Hematopoietic multipotent progenitor cell treated with erythropoietin and hydrocortisone succinate and interleukin-3 and kit ligand, for 15 days (in vitro differentiated cells): ENCODE measurements around the gene KRT8.

Source experiments
- DNase-seq: peaks from one replicate; pipeline ENCODE4 v3.0.0-alpha.2; 2015; ENCODE audit warnings: low spot score

KRT8 gene

DNA sequence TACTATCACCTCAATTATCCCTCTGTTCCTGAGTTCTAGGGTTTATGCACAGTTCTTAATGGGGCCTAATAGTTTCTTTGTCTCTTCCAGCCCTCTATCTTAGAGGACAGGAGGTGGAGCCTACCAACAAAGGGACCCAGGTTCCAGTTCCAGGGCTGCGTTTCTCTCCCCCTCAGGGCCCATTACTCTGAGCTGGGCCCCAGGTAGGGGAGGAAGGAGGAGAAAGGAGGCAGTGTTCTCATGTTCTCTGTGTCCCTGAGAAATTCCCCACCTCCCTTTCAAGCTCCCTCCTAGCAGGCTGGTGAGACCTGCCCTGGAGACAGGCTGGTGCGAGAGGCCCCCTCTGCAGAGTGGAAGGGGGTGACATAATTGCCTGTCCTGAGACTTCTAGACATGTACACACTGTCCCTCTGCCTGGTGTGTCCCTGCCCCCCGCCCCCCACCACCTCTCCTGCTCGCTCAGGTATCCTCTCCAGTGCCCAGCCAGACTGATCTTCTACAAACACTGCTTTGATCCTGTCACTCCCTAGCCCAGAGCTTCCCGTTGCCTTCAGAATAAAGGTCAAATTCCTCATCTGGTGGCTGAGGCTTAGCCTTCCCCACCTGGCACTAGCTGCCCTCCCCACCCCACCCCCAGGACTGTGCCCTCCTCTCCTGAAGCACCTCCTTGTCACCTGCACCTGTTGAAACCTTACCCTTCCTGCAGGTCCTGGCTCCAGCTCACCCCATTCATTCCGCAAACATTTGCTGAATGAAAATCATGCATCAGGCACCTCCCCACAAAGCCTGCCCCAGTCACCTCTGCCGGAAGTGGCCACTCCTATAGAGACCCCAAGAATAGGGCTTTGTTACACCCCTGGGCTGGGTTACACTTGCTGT is 21.1 kb upstream of the KRT8 start:
- DNase-seq = no peak

DNA sequence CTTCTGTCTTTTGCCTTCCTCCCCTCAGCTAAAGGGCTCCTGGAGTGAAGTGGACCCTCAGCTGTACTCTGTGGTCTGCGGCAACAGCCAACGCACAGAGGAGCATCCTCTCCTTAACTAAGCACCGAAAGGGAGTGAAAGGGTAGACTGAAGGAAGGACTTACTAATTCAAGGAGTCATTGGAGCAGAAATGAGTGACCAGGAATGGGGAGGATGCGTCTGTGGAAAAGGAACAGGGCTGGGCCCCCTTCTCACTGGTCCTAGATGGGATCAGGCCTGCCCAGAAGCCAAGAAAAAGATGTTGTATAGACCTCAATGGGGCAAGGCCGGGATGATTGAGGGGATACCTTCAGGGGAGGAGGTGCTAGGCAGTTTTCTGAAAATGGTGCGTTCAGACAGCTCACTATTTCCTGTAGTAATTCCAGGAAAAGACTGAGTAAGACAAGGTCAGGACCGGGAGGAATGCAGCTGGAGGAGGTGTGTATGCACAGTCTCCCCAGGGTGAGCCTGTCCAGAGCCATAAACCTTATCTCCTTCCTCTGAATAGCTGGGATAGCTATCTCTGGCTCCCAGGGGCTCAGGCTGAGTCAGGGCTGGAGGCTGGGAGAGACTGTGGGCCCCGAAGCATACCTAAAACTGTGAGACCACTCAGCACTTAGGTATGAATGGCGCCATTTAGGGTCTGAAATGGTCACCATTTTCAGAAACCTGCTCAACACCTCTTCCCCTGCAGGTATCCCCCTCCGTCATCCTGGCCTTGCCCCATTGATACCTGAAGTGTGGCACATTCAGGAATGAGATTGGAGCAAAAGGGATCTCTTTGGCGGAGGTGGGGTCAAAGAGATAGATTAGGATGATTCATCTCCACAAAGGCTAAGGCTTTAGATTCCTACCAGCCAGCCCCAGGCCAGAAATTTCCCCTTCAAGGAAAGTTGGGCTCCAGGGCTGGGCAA is 20.2 kb upstream of the KRT8 start:
- DNase-seq = no peak

DNA sequence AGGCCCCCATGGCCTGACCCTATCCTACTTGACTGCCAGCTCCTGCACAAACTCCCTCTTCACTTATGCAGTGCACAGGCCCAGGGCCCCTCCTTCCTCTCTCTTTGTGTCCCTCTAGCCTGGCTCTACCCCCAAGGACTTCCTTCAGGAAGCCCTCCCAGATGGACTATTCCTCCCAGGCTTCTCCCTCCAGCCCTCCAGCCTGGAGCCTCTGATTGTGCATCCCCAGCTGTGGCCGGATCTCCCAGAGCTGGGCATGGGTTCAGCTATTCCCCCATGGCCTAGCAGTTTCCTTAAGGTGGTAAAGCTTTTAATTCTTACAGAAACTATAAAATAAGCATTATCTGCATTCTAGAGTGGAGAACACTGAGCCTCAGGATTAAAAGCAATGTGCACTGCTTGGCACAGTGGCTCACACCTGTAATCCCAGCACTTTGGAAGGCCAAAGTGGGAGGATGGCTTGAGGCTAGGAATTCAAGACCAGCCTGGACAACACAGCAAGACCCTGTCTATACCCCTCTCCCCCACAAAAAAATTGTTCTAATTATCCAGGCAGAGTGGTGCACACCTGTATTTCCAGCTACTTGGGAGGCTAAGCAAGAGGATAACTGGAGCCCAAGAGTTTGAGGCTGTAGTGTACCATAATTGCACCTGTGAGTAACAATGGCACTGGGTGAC is 16.8 kb upstream of the KRT8 start:
- DNase-seq = no peak

DNA sequence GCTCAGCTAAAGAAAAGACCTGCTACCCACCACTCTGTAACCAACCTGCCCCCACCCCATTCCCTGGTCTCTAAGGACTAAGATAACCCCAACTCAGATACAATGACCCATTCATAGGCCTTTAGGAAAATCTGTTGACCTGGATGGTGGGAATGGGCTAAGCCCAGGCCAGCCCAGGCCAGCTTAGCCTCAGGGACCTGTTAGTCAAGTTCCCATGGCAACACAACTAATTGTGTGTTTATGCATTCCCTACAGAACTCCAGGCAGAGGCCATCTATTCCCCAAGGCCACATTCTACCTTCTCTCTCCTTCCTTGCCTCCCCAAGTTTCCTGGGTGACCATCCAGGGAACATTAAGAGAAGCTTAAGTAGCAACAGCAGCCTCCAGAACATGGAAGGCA is 16.1 kb upstream of the KRT8 start:
- no peak for DNase-seq

DNA sequence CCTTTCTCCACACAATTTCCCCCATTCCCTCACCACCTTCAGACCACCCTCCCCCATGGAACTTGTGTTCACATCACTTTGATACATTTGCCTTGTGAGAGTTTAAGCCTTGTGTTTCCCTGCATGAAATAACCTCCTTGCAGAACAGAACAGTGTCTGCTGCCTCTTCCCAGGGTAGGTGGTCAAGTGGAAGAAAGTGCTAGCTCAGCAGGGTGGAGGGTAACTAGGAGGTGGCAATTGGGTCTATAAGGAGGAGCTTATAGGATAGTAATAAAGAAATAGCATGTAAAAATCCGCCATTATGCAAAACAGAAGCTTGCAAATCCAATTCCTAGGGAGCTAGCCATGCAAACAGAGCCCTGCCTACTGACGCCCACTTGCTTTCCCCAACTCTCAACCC is 13.9 kb upstream of the KRT8 start:
- no peak for DNase-seq

DNA sequence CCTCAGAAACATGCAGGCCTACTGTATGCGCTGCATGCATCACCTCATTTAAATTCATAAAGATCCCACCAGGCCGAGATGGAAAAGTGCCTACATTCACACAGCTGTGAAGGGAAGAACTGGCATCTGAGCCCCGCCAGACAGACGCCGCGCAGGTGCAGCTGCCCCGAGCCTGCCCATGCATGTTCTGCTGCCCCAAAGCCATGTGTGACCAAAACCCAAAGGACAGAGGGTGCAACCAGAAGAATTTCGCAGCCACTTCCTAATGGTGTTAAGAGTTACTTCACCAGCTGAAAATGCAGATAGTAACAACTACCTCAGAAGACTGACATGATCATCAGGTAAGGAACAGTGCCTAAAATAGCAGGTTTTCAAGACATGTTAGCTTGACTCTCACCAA is 13.5 kb upstream of the KRT8 start:
- no peak for DNase-seq

DNA sequence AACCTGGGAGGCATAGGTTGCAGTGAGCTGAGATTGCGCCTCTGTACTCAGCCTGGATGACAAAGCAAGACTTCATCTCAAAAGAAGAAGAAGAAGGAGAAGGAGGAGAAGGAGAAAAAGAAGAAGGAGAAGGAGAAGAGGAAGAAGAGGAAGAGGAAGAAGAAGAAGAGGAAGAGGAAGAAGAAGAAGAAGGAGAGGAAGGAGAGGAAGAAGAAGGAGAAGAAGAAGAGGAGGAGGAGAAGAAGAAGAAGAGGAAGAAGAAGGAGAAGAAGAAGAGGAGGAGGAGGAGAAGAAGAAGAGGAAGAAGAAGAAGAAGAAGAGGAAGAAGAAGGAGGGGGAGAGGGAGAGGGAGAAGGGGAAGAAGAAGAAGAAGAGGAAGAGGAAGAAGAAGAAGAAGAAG is 12.9 kb upstream of the KRT8 start:
- DNase-seq = no peak

DNA sequence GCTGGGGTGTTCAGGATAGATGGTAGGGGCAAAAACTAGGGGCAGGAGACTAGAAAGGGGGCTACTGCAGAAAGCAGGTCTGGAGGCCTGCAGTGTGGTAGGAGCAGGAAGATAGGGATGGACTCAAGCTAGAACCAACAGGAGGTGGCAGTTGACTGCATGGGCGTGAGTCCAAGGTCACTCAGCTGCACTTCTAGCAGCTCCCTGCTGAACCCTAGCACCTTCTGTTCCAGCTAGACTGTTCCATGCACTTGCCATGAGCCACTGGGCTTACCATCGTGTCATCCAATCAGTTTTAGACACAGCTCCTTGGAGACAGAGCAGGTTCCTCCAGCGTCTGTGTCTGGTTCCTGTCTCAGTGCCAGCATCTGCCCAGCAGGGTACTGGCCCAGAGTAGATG is 11.3 kb upstream of the KRT8 start:
- no peak for DNase-seq

DNA sequence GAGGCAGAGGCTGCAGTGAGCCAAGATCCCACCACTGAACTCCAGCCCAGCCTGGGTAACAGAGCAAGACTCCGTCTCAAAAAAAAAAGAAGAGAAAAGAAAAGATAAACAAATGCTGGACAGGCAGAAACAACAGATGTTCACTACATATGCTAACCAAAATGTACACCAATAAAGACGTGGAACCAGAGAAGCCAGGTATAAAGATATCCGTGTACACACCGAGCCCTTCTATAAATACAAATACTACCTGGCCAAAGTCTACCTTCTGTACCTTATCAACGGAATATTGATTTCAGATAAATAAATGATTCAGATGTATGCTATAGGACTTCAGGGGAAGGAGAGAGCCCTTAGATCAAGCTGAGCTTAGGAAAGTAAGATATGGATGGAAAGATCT is 10.8 kb upstream of the KRT8 start:
- no peak for DNase-seq

DNA sequence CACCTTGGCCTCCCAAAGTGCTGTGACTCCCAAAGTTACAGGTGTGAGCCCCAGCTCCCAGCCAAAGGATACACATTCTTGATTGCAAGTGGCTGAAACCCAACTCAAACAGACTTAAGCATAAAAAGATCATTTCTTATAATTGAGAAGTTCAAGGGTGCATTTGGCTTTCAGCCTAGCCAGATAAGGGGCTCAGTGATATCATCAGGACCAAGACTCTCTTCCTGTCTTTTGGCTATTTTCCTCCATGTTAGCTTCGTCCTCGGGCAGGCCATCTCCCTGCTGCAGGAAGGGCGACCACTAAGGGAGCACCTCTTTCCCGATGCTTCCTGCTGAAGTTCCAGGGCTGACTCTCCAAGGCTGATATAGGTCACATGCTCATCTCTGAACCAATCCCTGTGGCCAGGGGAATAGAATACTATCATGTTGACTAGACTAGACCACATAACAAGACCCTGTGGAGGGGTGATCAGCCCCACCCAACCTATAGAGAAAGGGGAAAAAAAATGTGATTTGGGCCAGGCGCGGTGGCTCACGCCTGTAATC is 9.8 kb upstream of the KRT8 start:
- no peak for DNase-seq

DNA sequence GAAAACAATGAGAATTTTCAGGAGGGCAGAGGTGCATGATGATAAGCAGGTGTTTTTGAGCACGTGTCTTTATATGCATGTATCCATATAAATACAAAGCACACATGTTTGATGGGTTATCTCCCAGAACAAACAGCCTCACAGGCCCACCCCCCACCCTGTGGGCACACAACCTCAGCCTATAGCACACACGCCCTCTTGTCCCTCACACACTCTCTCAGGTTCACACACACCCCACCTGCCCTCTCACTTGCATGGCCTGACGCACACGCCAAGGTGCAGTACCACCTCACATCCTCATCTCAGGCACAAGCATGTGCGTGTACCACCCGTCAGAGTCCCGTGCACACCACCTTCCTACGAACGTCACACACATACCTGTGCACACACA is 8.6 kb upstream of the KRT8 start:
- no peak for DNase-seq

DNA sequence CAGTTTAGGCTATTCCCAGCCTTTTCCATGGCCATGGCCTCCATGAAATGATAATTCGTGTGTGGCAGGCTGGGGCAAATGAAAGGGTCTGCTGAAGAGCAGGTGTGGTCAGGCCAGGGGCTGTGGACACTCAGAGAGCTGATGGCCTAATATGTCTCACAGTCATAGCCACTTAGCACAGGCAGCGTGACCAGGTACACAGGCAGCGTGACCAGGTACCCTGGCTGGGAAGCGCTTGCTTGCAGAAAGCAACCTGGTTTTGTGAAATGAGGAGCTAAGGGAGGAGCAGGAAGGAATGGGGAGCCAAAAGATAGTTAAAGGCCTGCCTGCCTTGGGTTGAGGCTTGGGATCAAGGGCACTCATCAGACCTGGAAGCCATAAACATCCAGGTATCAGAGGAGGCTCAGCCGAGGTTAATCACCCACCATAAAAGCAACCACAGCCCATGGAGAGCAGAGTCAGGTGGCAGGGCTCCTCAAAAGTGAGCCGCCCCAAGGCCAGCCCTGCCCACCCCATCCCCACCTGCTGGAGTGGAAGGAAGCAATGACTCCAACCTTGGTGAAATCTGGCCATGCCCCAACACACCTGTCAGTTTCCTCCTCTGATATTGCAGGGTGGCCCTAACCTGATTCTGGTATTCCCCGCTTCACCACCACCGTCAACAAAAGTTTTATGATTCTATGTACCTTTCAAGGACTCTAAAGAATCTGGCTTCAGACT is 8.0 kb upstream of the KRT8 start:
- DNase-seq = no peak

DNA sequence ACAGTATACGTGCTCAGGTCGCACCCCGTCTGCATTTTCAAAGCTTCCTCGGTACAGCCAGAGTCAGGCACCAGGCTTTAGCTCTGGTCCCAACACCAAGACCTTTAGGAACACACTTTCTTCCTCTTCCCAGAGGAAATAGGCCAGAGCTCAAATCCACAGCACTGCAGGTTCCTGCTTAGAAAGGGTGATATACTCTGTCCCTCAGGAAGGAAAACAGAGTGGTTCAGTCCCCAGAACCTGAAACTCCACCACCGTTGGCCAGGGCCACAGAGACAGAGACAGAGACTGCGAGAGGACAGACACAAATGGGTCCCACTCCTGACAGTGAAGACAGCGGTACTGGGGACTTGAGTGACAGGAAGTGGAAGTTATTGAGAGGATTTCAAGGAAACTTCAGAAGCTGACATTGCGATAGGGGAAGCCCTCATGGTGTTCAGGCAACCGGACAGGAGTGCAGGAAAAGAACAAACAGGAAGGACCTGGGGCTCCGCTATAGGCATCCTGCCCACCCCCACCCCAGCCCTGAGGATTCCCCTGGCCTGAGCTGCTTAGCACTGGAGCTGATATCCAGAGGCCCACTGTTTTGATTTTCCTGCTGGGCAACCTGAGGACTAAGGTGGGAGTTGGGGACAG is 5.5 kb upstream of the KRT8 start:
- no peak for DNase-seq

DNA sequence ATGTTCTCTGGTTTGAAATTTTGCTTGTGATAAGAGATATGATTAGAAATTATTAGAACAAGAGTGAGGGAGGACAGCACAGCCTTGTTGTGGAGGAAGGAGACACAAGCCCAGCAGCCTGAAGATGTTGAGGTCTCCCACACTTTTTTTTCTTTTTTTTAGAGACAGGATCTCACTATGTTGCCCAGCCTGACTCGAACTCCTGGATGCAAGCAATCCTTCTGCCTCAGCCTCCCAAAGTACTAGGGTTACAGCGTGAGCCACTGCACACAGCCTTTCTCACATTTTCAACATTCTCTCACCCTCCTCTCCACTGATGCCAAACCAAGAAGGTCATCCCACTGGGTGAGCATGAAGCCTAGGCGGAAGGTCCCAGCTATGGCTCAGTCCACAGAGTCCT is 4.9 kb upstream of the KRT8 start:
- DNase-seq = no peak

DNA sequence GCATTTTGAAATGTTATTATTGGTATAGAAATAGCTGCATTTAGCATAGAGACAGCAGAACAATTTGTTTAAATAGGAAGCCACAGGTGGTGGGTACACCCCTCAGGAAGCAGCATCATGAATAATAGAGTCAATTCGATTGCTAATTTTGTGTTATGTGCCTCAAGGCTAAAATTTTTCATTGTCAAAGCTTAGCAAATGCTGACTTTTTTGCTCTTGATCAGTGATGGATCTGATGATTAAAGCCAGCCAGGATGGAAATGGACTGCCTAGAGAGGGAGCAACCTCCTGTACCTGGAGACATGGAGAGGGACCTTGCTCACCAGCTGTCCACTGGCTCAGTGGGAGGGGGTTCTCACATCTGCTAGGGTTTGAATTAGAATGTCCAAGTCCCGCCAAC is 4.5 kb upstream of the KRT8 start:
- no peak for DNase-seq

DNA sequence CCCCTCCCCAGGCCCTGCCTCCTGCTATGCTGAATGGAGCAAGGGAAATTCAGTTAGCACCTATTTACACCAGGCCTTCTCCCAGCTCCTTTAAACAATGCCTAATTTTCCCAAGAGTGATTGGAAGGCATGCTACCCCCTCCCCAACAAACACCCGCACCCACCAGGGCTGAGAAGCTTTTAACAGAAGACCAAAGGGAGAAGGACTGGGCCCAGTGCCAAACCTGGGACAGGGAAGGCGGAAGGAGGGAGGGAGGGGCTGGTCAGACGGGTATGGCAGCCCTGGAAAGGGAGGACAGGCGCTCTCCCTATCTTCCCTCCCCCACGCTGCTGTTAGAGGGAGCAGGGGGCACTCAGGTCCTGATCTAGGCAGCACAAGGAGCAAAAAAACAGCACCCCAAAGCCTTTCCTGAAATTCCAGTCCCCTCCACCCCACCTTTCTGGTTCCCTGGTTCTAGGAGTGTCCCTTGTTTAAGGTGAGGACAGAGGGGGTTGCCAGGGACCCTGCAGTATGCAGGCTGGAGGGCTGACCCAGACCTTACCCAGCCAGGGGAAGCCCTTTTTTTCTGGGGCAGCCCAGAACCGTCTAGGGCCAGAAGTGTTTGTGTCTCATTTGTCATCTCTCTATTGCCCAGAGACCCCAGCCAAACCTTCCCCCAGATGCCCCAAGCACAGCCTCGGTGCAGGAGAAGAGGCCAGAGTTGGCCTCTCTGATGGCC is 2.4 kb upstream of the KRT8 start:
- no peak for DNase-seq

DNA sequence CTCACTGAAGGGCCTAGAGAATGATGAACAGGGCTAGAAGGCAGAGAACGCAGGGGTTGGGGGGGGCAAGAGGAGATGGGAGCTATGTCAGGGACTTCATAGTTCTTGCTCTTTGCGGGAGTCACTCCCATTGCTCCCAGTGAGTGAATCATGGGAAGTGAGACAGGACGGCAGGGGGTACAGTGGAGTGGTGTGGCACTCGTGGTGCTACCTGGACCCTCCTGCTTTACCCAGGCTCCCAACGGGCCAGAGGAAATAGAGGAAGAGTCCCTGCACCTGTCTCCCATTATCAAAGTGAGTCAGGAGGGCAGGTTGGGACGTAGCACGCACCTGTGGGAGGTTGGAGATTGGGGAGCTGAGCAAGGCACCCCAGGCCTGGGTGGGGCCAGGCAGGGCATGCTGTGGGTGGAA is 1.3 kb upstream of the KRT8 start:
- no peak for DNase-seq

DNA sequence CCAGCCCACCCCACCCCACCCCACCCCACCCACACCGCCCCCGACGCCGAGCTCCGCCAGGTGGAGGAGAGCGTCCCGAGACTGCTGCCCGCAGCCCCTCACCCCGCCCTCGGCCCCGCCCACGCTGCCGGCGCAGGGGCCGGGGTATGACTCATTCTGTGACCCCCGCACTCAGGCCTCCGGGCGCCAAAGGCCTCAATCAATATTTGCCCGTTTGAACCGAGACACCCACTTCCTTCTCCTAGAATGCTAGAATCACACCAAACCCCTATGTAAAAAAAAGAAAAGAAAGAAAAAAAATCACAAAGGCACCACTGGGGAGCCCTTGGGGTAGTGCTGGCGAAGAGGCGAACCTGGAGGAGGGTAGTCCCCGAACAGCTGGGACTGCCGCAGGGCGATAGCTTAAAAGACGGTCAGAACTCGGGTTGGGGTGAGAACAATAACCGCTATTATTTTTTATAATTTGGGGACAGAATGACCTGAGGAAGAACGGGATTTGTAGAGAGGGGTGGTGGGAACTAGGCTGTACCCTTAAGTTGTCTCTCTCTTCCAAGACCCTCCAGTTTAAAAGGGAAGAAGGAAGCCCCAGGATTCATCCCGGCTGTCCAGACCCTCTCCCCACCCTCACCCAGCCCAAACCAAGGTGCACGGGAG is 894 bp downstream of the KRT8 start:
- DNase-seq = no peak

DNA sequence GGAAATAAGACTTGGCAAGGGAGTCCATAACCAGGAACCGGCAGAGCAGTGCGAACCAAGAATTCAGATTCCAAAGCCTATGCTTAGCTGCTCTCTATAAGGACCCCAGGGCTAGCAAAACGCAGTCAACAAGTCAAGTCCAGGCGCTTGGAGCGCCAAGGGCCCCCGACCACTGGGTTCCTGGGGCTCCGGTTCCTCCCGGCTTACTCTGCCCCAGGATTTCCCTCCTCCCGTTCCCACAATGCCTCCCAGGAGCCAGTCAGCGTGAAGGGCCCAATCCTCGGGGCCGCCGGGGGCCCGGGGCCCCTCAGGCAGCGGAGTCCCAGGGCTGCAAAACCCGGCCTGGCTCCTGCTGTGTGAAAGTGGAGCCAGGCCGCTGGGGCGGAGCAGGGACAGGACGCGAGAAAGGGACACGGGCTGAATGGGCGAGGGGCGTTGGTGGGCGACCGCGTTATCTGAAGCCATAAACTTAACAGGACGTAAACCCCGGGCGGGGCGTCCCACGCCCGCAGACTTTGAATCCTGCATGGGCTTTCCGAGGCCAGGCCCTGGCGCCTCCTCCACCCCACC is 1.5 kb downstream of the KRT8 start:
- no peak for DNase-seq
